CD4-positive, alpha-beta T cell treated with Interleukin-10 for 1 hour (primary cell): Measurements from ENCODE around the gene ZNF362.
"Not testable (repeated sequence)": the region's sequence is repeated elsewhere in the genome, so short reads cannot be mapped to it uniquely, and the experiment has no call there.

Source experiments
- DNase-seq: peaks from one replicate; pipeline ENCODE4 v3.0.0-alpha.2; 2020

The ZNF362 gene, protein sequence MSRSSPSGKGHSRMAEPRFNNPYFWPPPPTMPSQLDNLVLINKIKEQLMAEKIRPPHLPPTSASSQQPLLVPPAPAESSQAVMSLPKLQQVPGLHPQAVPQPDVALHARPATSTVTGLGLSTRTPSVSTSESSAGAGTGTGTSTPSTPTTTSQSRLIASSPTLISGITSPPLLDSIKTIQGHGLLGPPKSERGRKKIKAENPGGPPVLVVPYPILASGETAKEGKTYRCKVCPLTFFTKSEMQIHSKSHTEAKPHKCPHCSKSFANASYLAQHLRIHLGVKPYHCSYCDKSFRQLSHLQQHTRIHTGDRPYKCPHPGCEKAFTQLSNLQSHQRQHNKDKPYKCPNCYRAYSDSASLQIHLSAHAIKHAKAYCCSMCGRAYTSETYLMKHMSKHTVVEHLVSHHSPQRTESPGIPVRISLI

GRCh38 chr1:33256471-33257206 is at the start of gene ZNF362:
ZNF362 (plus strand) TSS chr1:33256492; CDS start chr1:33270575, 14,083 bp downstream.
- DNase-seq: peak; percentile 71

DNA sequence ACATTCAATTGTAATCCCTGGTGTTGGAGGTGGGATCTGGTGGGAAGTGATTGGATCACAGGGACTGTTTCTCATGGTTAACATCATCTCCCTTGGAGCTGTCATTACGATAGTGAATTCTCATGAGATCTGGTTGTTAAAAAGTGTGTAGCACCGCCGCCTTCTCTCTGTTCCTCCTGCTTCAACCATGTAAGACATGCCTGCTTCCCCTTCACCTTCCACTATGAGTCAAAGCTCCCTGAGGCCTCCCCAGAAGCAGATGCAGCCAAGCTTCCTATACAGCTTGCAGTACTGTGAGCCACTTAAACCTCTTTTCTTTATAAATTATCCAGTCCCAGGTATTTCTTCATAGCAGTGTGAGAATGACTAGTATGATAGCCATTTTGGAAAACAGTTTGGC is 44.3 kb upstream of the ZNF362 start:
- no peak for DNase-seq

GRCh38 chr1:33219886-33220661 is 36.2 kb upstream of the ZNF362 start:
- DNase-seq: no peak

DNA sequence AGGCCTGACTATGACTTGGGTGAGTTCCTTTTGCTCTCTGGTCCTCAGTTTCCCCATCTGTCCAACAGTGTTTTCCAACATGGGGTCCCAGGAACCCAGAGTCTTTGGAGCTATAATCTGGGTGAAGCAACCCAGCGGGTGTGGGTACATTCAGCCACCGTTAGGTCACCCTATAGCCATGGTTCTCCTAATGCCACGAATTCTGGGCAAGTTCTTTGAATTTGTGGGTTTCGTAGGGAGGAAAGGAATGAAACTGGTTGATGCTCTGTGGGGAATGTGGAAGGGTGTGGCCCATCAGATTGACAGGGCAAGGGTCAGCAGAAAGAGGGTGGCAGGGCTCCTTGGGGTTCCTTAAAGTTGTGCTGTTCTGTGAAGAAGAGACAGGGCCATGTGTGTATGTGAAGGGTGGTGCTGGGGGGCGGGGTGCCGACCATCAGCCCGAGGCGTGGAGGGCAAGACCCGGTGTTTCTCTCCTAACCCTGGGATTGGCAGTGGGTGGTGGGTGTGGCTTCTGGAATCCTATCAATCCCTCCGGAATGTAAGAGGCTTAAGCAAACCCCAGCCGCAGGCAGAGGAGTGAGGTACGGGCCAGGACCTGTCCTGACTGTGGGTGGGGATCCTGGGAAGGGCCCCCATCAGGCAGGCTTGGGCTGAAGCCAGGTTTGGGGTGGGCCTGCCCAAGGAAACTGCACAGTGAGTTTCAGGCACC is 35.5 kb upstream of the ZNF362 start:
- DNase-seq: no peak

DNA sequence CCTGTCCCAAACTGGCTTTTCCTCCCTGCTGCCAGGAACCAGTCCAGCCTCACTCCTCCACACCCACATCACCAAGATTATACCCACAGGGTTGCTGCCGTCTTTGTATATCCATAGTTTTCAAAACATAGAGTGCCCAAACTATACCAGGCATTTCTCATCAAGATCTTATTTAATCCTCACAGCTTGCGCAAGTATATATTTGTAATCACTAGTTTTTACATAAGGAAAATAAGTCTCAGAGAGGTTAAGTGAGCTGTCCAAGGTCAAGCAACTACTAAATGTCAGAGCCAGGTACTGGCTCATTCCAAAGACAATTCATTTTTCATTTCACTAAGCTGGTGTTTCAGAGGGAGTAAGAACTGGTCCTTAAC is 34.9 kb upstream of the ZNF362 start:
- DNase-seq: no peak

- no peak for DNase-seq
Observed at GRCh38 chr1:33222381-33222780, 33.9 kb upstream of the ZNF362 start.

DNA sequence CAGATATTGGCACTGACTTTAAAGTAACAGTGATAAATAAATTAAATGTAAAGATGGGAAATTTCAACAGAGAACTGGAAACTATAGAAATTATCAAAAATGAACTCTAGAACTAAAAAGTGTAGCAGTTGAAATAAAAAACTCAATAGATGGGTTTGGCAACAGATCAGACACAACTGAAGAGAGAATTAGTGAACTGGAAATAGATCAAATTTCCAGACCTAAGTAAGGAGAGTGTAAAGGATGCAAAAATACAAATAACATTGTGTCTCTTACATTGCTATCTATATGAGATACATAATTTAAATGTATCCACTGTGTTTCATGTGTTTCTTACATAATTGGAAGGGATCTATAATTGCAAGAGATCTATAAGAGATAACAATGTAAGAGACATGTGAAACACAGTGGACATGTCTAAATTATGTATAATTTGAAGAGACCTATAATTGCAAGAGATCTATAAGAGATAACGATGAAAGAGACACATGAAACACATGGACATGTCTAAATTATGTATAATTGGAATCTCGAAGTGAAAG is 32.1 kb upstream of the ZNF362 start:
- DNase-seq: no peak

DNA sequence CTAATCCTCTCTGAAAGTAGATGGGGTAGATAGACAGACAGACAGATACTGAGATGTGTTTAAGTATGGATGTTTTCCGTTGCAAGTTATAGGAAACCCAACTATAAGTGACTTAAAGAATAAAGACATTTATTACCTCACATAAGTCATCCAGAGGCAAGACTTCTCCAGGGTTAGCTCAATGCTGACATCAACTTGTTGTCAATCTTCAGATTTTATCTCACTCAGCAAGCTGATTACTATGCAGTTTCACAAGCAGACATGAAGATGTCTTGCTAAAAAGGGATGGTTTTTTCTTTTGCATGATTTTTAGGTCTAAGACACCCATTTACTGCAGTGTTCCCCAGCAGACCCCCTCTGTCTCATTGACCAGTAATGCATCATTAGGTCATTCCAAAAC is 30.7 kb upstream of the ZNF362 start:
- no peak for DNase-seq

GRCh38 chr1:33228935-33229487 is 27.3 kb upstream of the ZNF362 start:
- DNase-seq: no peak

DNA sequence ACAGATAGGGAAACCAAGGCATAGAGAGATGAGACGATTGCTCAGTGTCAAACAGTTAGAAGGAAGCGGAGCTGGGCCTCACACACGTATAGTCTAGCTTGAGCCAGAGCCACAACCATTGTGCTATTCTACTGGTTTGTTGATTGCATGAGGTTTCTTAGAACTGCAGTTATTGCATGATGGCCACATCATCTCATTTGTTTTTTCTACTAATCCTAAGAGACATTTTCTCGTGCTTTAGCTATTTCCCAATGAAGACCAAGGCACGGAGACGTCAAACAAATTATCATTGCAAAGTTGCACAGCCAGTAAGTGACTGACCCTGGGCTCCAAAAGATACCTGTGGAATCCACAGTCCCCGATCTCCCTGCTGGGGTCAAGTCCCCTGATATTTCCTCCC is 25.1 kb upstream of the ZNF362 start:
- DNase-seq: no peak

DNA sequence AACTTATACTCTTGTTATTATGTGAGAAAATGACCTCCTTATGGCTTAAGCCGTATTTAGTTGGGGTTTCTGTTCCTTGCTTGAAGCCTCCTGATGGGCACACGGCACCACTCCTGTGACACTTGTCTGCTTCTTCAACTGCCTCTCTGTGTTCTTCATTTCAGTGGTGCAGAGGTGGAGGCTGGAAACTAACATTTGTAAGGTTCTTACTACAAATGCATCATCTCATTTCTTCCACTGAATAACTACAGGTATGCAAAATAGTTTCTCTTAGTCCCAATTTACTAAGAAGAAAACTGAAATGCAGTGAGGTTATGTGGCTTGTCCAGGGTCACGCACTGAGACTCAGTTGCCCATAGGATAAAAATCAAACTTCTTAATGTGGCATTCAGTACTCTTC is 23.6 kb upstream of the ZNF362 start:
- no peak for DNase-seq

DNA sequence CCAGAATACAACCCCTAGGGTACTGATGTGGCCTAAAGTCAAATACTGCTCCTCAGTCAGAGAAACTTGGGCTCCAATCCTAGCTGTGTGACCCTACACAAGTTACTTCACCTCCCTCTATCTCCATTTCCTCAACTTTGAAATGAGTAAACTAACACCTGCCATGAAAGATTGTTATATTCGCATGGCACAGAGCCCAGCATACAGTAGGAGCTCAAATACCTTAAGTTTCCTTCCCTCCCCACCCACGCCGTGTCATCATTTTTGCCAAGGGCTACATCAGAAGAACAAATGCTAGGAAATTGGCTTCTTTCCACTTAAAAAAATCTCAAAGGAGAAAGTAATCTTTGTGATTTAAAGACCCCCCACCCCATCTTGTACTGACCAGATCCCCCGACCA is 22.2 kb upstream of the ZNF362 start:
- DNase-seq: no peak

GRCh38 chr1:33234588-33234990 is 21.7 kb upstream of the ZNF362 start:
- DNase-seq: no peak

GRCh38 chr1:33235521-33235920 is 20.8 kb upstream of the ZNF362 start:
- DNase-seq: no peak

- no peak for DNase-seq
Observed at GRCh38 chr1:33236498-33236897, 19.8 kb upstream of the ZNF362 start.

- peak; percentile 59 for DNase-seq
Observed at GRCh38 chr1:33237579-33237978, 18.7 kb upstream of the ZNF362 start.

- DNase-seq: not testable (repeated sequence)
Observed at GRCh38 chr1:33238194-33238724, 18.0 kb upstream of the ZNF362 start.

DNA sequence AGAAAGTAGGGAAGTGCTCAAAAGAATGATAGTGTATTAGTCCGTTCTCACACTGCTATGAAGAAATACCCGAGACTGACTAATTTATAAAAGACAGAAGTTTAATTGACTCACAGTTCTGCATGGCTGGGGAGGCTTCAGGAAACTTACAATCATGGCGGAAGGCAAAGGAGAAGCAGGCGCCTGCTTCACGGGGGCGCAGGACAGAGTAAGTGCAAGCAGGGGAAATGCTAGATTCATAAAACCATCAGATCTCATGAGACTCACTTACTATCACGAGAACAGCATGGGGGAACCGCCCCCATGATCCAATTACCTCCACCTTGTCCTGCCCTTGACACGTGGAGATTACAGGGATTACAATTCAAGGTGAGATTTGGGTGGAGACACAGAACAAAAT is 16.9 kb upstream of the ZNF362 start:
- DNase-seq: not testable (repeated sequence)

DNA sequence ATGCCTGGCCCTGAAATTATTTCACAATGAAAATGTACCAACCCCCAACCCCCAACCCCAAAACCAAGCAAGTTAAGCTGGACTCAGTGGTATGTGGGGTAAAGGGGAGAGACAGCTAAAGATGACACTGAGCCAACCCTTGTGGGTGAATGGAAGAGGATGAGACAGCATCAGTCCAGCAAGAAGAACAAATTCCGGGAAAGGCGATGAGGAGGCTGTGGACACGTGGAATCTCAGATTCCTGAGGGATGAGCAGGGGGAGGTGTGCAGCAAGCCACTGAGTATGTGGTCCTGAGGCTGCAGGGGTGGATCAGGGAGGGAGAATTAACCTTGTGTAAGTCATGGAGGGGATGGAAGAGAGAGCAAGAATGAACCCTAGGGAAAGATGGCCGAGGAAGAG is 14.4 kb upstream of the ZNF362 start:
- no peak for DNase-seq

DNA sequence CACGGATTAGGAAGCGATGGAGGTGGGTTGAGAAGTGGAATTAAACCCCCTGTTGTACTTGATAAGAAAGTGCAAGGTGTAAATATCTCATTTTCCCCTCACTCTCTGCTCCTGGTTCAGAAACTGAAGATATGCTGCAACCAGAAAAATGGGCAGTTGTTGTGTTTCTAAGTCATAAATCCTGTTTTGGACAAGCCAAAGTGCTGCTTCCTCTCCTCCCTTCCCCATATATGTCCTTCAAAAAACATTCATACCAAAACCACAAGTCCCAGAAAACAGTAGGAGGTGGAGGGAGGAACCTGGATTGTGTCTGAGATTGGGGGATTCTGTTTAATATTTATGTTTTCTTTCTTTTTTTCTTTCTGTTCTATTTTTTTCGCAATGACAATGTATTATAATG is 13.6 kb upstream of the ZNF362 start:
- DNase-seq: no peak

DNA sequence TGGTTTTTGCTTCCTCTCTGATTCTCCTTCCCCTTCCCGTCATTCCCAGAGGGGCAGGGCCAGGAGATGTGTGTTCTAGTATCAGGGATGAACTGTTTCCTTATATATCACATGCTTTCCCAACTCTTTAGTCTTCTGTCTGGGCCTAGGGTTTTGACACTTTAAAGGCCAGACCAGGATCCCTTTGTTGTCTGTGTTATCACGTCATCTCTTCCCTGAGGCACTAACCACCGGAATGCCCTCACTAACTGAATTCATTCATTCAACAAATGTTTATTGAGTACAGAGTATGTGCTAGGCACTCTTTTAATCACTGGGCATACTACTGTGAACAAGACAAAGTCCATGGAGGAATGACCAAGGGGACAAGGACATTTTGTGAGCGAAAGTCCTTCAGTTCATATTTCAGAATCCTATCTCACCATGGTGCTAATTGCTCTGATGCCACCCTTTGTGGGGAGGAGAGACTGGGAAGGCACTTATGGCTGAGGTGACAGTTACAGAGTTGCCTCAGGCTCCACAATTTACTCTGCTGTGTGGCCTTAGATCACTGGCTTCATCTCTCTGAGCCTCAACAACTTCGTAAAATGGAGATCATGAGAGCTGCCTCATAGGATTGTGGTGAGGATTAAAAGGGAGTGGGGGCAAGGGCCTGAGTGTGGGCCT is 12.0 kb upstream of the ZNF362 start:
- no peak for DNase-seq

- no peak for DNase-seq
Observed at GRCh38 chr1:33244809-33245186, 11.5 kb upstream of the ZNF362 start.
